ENCODE data around the gene RCAN1.
"Not testable (repeated sequence)": the region's sequence is repeated elsewhere in the genome, so short reads cannot be mapped to it uniquely, and the experiment has no call there.

RCAN1 gene

DNA sequence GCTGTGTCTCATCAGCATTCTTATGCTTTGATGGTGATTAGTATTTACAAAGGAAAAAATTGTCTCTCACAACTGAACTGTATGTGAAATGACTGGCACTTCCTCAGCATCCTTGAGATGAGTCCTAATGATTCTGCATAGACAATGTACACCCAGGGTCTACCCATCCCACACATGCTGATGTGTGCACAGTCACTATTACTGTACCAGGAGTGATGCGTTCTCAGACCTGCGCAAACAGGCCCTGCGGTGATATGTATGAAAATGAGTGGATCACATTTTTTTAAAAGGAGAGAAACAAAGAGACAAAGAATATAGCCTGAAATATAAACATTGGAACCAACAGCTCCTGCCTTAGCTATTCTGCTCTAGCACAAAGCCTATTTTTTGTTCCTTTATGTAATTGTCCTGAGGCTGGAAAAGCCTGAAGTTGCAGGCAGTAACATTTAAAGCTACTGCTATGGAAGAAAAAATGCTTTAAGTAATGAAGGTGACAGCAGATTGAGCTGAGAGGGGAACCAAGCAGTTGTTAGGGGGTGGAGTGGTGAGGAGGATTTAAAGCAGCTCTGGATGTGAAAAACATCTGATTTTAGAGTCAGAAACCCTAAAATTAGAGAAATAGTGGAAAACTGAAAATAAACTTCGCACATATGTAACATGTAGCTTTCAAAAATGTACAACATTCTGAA, 5.5 kb downstream of the RCAN1 start:
- Histone ChIP-seq H3K79me2 (ENCODE audit: control insufficient read depth, low read length) (no peaks in the 10 kb centered on the region), H4K20me1 (ENCODE audit: control insufficient read depth, insufficient read depth, low read depth, low read length) (no peaks in the 10 kb centered on the region)
- TF ChIP-seq EZH2phosphoT487 (IDR thresholded peaks at IDR 0.05; ENCODE audit: borderline replicate concordance, low read length) = no peak
- TF ChIP-seq, protein P1, sequence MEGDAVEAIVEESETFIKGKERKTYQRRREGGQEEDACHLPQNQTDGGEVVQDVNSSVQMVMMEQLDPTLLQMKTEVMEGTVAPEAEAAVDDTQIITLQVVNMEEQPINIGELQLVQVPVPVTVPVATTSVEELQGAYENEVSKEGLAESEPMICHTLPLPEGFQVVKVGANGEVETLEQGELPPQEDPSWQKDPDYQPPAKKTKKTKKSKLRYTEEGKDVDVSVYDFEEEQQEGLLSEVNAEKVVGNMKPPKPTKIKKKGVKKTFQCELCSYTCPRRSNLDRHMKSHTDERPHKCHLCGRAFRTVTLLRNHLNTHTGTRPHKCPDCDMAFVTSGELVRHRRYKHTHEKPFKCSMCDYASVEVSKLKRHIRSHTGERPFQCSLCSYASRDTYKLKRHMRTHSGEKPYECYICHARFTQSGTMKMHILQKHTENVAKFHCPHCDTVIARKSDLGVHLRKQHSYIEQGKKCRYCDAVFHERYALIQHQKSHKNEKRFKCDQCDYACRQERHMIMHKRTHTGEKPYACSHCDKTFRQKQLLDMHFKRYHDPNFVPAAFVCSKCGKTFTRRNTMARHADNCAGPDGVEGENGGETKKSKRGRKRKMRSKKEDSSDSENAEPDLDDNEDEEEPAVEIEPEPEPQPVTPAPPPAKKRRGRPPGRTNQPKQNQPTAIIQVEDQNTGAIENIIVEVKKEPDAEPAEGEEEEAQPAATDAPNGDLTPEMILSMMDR (IDR thresholded peaks at IDR 0.05; ENCODE audit: low read depth, low read length, poor library complexity, severe bottlenecking) = no peak

DNA sequence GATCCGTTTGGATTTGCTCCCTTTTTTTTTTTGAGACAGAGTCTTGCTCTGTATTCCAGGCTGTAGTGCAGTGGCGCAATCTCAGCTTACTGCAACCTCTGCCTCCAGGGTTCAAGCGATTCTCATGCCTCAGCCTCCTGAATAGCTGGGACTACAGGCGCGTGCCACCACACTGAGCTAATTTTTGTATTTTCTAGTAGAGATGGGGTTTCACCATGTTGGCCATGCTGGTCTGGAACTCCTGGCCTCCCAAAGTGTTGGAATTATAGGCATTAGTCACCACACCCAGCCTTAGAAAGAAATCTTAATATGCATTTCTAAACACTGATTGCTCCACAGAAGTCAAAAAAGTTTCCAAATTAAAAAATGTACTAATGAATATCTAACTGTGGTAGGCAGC, 7.5 kb downstream of the RCAN1 start:
- not testable (repeated sequence) for H4K20me1 ChIP-seq (ENCODE audit: control insufficient read depth, insufficient read depth, low read depth, low read length); H3K79me2 ChIP-seq (ENCODE audit: control insufficient read depth, low read length); H3K27ac ChIP-seq (ENCODE audit: low read depth, low read length); H3K4me2 ChIP-seq (ENCODE audit: low read length); H3K9me2 ChIP-seq (replicated peaks; ENCODE audit: control insufficient read depth, low read length); H3K4me3 ChIP-seq (ENCODE audit: low read length); H3K9me3 ChIP-seq (ENCODE audit: control insufficient read depth, insufficient read depth, low read length); H3K4me1 ChIP-seq (ENCODE audit: control insufficient read depth, low read length); H3K36me3 ChIP-seq (ENCODE audit: control insufficient read depth, low read length); H3F3A ChIP-seq (ENCODE audit: control insufficient read depth, insufficient read depth)
- H3K27me3 ChIP-seq (ENCODE audit: control insufficient read depth, low read length) = peaks cover 15% of the 10 kb centered on the region

More for the DNA sequence above, 5.5 kb downstream of the RCAN1 start:
- Histone ChIP-seq H3K4me1 (ENCODE audit: control insufficient read depth, low read length) (peaks cover 5% of the 10 kb centered on the region; the same call in 1 of the 2 replicates), H3K4me2 (ENCODE audit: low read length) (no peak overlapping the region), H3K36me3 (ENCODE audit: control insufficient read depth, low read length) (no peaks in the 10 kb centered on the region), H3K27ac (ENCODE audit: low read depth, low read length) (no peak overlapping the region), H3K9me3 (ENCODE audit: control insufficient read depth, insufficient read depth, low read length) (no peaks in the 10 kb centered on the region), H3K4me3 (ENCODE audit: low read length) (no peak overlapping the region), H3F3A (ENCODE audit: control insufficient read depth, insufficient read depth) (no peaks in the 10 kb centered on the region), H3K9me2 (replicated peaks; ENCODE audit: control insufficient read depth, low read length) (no peaks in the 10 kb centered on the region), H3K27me3 (ENCODE audit: control insufficient read depth, low read length) (peaks cover 34% of the 10 kb centered on the region)

DNA sequence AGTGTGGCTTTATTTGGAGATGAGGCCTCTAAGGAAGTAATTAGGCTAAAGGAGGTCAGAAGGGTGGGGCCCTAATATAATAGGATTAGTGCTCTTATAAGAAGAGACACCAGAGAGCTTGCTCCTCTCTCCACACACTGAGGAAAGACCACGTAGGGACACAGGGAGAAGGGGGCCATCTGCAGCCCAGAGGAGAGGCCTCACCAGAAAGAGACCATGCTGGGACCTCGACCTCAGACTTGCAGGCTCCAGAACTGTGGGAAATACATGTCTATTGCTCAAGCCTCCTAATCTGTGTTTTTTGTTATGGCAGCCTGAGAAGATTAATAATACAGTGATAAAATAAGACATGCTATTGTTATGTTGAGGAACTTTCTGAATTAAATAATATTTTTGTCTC, 8.3 kb downstream of the RCAN1 start:
- no peaks in the 10 kb centered on the region for H3F3A ChIP-seq (ENCODE audit: control insufficient read depth, insufficient read depth)
- H3K9me2 ChIP-seq (replicated peaks; ENCODE audit: control insufficient read depth, low read length) = no peaks in the 10 kb centered on the region
- H3K4me2 ChIP-seq (ENCODE audit: low read length) = no peak overlapping the region
- H3K36me3 ChIP-seq (ENCODE audit: control insufficient read depth, low read length) = no peaks in the 10 kb centered on the region
- TF ChIP-seq EZH2phosphoT487 (IDR thresholded peaks at IDR 0.05; ENCODE audit: borderline replicate concordance, low read length) = no peak
- TF ChIP-seq, protein P1 (IDR thresholded peaks at IDR 0.05; ENCODE audit: low read depth, low read length, poor library complexity, severe bottlenecking) = no peak
- no peak overlapping the region for H3K27ac ChIP-seq (ENCODE audit: low read depth, low read length)
- H3K27me3 ChIP-seq (ENCODE audit: control insufficient read depth, low read length) = peaks cover 7% of the 10 kb centered on the region
- no peaks in the 10 kb centered on the region for H4K20me1 ChIP-seq (ENCODE audit: control insufficient read depth, insufficient read depth, low read depth, low read length)
- no peaks in the 10 kb centered on the region for H3K9me3 ChIP-seq (ENCODE audit: control insufficient read depth, insufficient read depth, low read length)
- no peaks in the 10 kb centered on the region for H3K79me2 ChIP-seq (ENCODE audit: control insufficient read depth, low read length)
- no peak overlapping the region for H3K4me3 ChIP-seq (ENCODE audit: low read length)
- H3K4me1 ChIP-seq (ENCODE audit: control insufficient read depth, low read length) = no peaks in the 10 kb centered on the region

DNA sequence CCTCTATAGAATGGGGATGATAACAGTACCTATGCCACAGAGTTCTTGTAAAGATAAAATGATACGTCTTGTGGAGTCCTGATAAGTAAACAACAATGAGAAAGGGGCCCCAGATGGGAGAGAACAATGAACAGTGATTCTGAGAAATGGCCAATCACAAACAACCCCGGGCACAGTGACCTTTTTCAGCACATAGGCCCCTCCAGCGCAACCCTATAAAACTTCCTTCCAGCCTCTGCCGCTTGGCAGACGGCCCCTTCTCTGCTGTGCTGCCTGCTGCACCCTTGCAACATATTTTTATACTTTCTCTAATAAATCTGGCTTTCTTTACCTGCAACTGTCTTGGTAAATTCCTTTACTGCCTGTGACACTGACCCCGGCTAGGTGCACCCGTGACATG, 8.9 kb downstream of the RCAN1 start:
- no peak overlapping the region for H3K4me2 ChIP-seq (ENCODE audit: low read length)
- no peak for TF ChIP-seq EZH2phosphoT487 (IDR thresholded peaks at IDR 0.05; ENCODE audit: borderline replicate concordance, low read length)
- TF ChIP-seq, protein P1 (IDR thresholded peaks at IDR 0.05; ENCODE audit: low read depth, low read length, poor library complexity, severe bottlenecking) = no peak

DNA sequence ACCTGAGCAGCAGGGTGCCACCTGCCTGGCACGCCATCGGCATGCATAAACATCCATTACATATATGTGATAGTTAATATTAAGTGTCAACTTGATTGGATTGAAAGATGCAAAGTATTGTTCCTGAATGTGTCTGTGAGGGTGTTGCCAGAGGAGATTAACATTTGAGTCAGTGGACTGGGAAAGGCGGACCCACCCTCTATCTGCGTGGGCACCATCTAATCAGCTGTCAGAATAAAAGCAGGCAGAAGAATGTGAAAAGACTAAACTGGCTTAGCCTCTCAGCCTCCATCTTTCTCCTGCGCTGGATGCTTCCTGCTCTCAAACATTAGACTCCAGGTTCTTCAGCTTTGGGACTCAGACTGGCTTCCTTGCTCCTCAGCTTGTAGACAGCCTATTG, 10.0 kb downstream of the RCAN1 start:
- not testable (repeated sequence) for H4K20me1 ChIP-seq (ENCODE audit: control insufficient read depth, insufficient read depth, low read depth, low read length); H3K79me2 ChIP-seq (ENCODE audit: control insufficient read depth, low read length); H3K27ac ChIP-seq (ENCODE audit: low read depth, low read length); H3K9me3 ChIP-seq (ENCODE audit: control insufficient read depth, insufficient read depth, low read length); H3F3A ChIP-seq (ENCODE audit: control insufficient read depth, insufficient read depth); H3K9me2 ChIP-seq (replicated peaks; ENCODE audit: control insufficient read depth, low read length); H3K4me3 ChIP-seq (ENCODE audit: low read length); H3K4me1 ChIP-seq (ENCODE audit: control insufficient read depth, low read length); H3K4me2 ChIP-seq (ENCODE audit: low read length); H3K27me3 ChIP-seq (ENCODE audit: control insufficient read depth, low read length); H3K36me3 ChIP-seq (ENCODE audit: control insufficient read depth, low read length)

More for the DNA sequence above, 8.9 kb downstream of the RCAN1 start:
- Histone ChIP-seq H3K27me3 (ENCODE audit: control insufficient read depth, low read length) (peaks cover 7% of the 10 kb centered on the region; the same call in 1 of the 2 replicates), H3F3A (ENCODE audit: control insufficient read depth, insufficient read depth) (no peaks in the 10 kb centered on the region), H3K79me2 (ENCODE audit: control insufficient read depth, low read length) (no peaks in the 10 kb centered on the region), H4K20me1 (ENCODE audit: control insufficient read depth, insufficient read depth, low read depth, low read length) (no peaks in the 10 kb centered on the region), H3K27ac (ENCODE audit: low read depth, low read length) (no peak overlapping the region), H3K9me3 (ENCODE audit: control insufficient read depth, insufficient read depth, low read length) (no peaks in the 10 kb centered on the region), H3K36me3 (ENCODE audit: control insufficient read depth, low read length) (no peaks in the 10 kb centered on the region), H3K9me2 (replicated peaks; ENCODE audit: control insufficient read depth, low read length) (no peaks in the 10 kb centered on the region), H3K4me3 (ENCODE audit: low read length) (no peak overlapping the region), H3K4me1 (ENCODE audit: control insufficient read depth, low read length) (no peaks in the 10 kb centered on the region)
